ENCODE results near the gene KATNAL2. TPM values are rescaled to one million over a fixed set of nuclear protein-coding genes. Genes with fewer than 3 reads are reported as not detected.
A peak's percentile ranks its signal among the peaks of the same experiment; 100 is the strongest.

The KATNAL2 gene
- total RNA-seq: 1.2 and 2.6 TPM in 2 replicates

DNA sequence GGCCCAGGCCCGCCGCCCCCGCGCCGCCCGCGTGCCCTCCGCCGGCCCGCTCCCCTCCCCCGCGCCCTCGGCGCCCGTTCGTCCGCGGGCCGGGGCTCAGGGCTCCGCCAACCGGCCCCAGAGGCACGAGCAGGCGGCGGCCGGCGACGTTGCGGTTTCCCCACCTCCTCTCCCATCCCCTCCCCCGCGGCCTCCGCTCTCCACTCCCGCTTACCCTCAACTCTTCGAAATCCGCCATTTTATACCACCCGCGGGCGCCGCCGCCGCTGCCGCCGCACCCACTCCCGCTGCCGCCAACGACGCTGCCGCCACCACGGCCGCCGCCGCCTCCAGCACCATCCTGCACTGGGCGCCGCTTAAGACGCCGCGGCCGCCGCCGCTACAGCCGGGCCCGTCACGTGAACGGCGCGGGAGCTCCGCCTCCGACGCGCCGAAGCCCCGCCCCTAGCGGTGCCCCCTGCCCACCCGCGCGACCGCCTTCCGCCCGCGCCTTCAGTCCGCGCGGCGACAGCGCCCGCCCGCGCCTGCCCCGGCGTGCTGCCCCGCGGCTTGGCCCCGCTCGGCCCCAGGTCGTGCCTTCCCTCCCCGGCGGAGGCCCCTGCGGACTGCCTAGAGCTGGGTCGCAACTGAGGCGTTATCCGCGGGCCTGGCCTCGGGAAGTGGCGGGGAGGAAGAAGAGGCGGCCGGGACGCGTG lies at the start of gene KATNAL2, which contains the start of gene PIAS2:
Gene KATNAL2, plus strand, starts transcription at position 495 of the 695 bp plus-strand sequence. CDS start 29,271 bp downstream, outside the sequence.
Gene PIAS2, minus strand, starts transcription at position 400 of the 695 bp plus-strand sequence. Its CDS starts 162 bp downstream, at position 238.
- TF ChIP-seq, protein P1, sequence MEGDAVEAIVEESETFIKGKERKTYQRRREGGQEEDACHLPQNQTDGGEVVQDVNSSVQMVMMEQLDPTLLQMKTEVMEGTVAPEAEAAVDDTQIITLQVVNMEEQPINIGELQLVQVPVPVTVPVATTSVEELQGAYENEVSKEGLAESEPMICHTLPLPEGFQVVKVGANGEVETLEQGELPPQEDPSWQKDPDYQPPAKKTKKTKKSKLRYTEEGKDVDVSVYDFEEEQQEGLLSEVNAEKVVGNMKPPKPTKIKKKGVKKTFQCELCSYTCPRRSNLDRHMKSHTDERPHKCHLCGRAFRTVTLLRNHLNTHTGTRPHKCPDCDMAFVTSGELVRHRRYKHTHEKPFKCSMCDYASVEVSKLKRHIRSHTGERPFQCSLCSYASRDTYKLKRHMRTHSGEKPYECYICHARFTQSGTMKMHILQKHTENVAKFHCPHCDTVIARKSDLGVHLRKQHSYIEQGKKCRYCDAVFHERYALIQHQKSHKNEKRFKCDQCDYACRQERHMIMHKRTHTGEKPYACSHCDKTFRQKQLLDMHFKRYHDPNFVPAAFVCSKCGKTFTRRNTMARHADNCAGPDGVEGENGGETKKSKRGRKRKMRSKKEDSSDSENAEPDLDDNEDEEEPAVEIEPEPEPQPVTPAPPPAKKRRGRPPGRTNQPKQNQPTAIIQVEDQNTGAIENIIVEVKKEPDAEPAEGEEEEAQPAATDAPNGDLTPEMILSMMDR (IDR thresholded peaks at IDR 0.05): no peak
- H3K4me1 Mint-ChIP-seq: peaks cover 30% of the 10 kb centered on the region
- peak within 1 kb of the TSS; percentile 79 for H3K27ac Mint-ChIP-seq
- H3K4me3 Mint-ChIP-seq: peak within 1 kb of the TSS; percentile 87
- DNase-seq: peak; percentile 85
- H3K36me3 Mint-ChIP-seq (ENCODE audit: low read depth): no peaks in the 10 kb centered on the region
- ChIA-PET POLR2A (interaction anchor here (0.5 to 1.4 kb wide), 8 partner anchors 8 to 744 kb away, joined by 3 to 5 read pairs (median 4); partner anchors contain the start of gene HDHD2), CTCF (no interaction called here)
- no peaks in the 10 kb centered on the region for H3K27me3 Mint-ChIP-seq
- no peaks in the 10 kb centered on the region for H3K9me3 Mint-ChIP-seq
- intact Hi-C loops (cut with micrococcal nuclease): loop anchor here (1.0 to 10.0 kb wide), 8 partner anchors 29 to 1014 kb away; partner anchors contain the start of genes EPG5 and HAUS1
- peak; percentile 93 for ATAC-seq (ENCODE audit: low read depth)

DNA sequence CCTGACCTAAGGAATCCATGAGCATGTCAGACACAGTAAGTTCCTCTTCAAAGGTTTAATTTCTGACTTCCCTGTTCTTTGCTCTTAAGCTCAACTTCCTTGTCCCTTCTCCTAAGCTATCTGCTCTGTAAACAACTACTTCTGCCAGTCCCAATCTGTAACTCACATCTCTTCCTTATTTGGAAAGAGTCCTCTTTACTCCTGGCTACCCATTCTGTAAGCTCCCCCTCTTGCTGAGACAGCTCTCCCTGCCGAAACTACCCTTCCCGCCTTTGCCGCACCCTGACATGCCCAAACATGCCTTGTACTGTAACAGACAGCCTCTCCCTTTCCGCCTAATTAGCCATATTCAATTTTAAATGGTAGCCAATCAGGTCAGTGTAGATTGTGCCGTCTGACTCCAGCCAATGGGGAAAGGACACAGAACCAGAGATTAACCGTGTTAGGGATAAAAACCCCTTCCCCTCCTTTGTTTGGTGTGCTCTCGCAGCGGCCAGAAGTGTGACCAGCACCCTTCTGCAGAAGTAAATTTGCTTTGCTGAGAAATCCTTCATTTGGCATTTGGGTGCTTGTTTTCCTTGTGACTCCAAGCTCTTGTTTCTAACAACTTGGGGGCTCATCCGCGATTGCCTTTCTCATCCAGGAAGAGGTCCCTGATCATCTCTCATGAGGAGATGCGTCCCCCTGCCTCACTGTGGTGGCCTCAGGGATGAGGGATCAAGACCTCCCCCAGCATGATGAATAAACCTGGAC lies 49.1 kb upstream of the KATNAL2 start:
- ChIA-PET POLR2A (no interaction called here), CTCF (no interaction called here)
- Mint-ChIP-seq H3K27me3 (no peaks in the 10 kb centered on the region), H3K36me3 (ENCODE audit: low read depth) (peaks cover 60% of the 10 kb centered on the region), H3K4me1 (peaks cover 3% of the 10 kb centered on the region), H3K27ac (no peak overlapping the region), H3K9me3 (peaks cover 38% of the 10 kb centered on the region), H3K4me3 (no peak overlapping the region)
- intact Hi-C loops (cut with micrococcal nuclease): no loop called here
- ATAC-seq (ENCODE audit: low read depth): no peak
- TF ChIP-seq, protein P1 (IDR thresholded peaks at IDR 0.05): no peak
- no peak for DNase-seq

DNA sequence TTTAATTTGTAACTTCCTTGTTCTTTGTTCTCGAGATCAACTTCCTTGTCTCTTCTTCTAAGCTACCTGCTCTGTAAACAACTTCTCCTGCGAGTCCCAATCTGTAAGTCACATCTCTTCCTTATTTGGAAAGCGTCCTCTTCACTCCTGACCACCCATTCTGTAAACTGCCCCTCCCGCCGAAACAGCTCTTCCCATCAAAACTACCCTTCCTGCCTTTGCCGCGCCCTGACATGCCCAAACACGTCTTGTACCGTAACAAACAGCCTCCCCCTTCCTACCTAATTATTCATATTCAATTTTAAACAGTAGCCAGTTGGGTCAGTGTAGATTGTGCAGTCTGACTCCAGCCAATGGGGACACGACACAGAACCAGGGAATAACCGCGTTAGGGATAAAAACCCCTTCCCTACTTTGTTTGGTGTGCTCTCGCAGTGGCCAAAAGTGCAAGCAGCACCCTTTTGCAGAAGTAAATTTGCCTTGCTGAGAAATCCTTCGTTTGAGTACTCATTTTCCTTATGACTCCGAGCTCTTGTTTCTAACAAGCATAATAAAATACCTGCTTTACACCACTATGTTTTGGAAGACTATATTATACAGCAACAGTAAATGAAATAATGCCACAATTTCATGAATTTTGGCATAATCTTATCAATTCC lies 39.9 kb upstream of the KATNAL2 start:
- ChIA-PET CTCF (no interaction called here), POLR2A (no interaction called here)
- peaks cover 15% of the 10 kb centered on the region for H3K4me1 Mint-ChIP-seq
- peak overlapping the region; percentile 79 for H3K27ac Mint-ChIP-seq
- H3K4me3 Mint-ChIP-seq: peak overlapping the region; percentile 50
- no peaks in the 10 kb centered on the region for H3K27me3 Mint-ChIP-seq
- TF ChIP-seq, protein P1 (IDR thresholded peaks at IDR 0.05): no peak
- DNase-seq (no peak), ATAC-seq (ENCODE audit: low read depth) (no peak)
- intact Hi-C loops (cut with micrococcal nuclease): no loop called here
- H3K36me3 Mint-ChIP-seq (ENCODE audit: low read depth): peaks cover 50% of the 10 kb centered on the region
- H3K9me3 Mint-ChIP-seq: peaks cover 25% of the 10 kb centered on the region

DNA sequence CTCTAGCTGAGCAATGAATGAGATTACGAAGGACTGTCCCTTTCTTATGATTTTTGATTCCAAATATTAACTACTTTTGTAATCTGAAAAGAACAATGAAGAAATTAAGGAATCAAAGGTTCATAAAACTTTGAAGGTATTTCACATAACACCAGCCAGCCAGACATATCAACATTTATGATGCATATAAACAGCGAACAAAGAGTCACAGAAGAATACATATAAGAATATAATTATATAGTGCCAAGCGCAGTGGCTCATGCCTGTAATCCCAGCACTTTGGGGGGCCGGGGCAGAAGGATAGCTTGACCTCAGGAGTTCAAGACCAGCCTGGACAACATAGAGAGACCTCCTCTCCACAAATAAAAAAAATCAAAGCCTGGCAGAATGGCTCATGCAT lies 34.2 kb upstream of the KATNAL2 start:
- no peaks in the 10 kb centered on the region for H3K4me1 Mint-ChIP-seq
- no peak overlapping the region for H3K4me3 Mint-ChIP-seq
- intact Hi-C loops (cut with micrococcal nuclease): no loop called here
- H3K36me3 Mint-ChIP-seq (ENCODE audit: low read depth): peaks cover 20% of the 10 kb centered on the region
- ChIA-PET CTCF (no interaction called here), POLR2A (no interaction called here)
- peaks cover 10% of the 10 kb centered on the region for H3K9me3 Mint-ChIP-seq
- no peaks in the 10 kb centered on the region for H3K27me3 Mint-ChIP-seq
- H3K27ac Mint-ChIP-seq: no peak overlapping the region
- DNase-seq (no peak), ATAC-seq (ENCODE audit: low read depth) (no peak)
- TF ChIP-seq, protein P1 (IDR thresholded peaks at IDR 0.05): no peak

GRCh38 chr18:46886893-46887292 lies 30.5 kb upstream of the KATNAL2 start:
- intact Hi-C loops (cut with micrococcal nuclease): no loop called here
- no peak overlapping the region for H3K27ac Mint-ChIP-seq
- H3K9me3 Mint-ChIP-seq: peaks cover 12% of the 10 kb centered on the region
- H3K27me3 Mint-ChIP-seq: no peaks in the 10 kb centered on the region
- POLR2A ChIA-PET: no interaction called here
- ATAC-seq (ENCODE audit: low read depth) (no peak), DNase-seq (no peak)
- TF ChIP-seq, protein P1 (IDR thresholded peaks at IDR 0.05): no peak
- peaks cover 33% of the 10 kb centered on the region for H3K36me3 Mint-ChIP-seq (ENCODE audit: low read depth)
- CTCF ChIA-PET: no interaction called here
- peaks cover 6% of the 10 kb centered on the region for H3K4me1 Mint-ChIP-seq
- H3K4me3 Mint-ChIP-seq: no peak overlapping the region
